Neutrophil (primary cell): ENCODE results near the gene SHANK1.

Experiments used
- H3K27ac ChIP-seq: fragments of 200-600 bp; sonication (generic); 2 replicates; pipeline ENCODE4 v1.5.1; 2016; ENCODE audit warnings: mild to moderate bottlenecking, moderate library complexity
- H3K27me3 ChIP-seq: fragments of 200-600 bp; sonication (generic); 2 replicates; pipeline ENCODE4 v1.6.0; 2016; ENCODE audit warnings: mild to moderate bottlenecking
- H3K36me3 ChIP-seq: fragments of 200-600 bp; sonication (generic); 2 replicates; pipeline ENCODE4 v1.5.1; 2017
- H3K4me1 ChIP-seq, 2 experiments: fragments of 200-600 bp in 1 of 2; sonication (generic) in 1 of 2; 1 replicate in 1 of 2; 2 replicates in 1 of 2; pipeline versions ENCODE4 v1.5.1 to v1.6.1; 2013 to 2016; ENCODE audit warnings: low read depth in 1 of 2, low read length in 1 of 2, mild to moderate bottlenecking in 1 of 2, moderate library complexity in 1 of 2; ENCODE audit not compliant: control insufficient read depth in 1 of 2, insufficient read depth in 1 of 2
- H3K4me3 ChIP-seq, 2 experiments: fragments of 200-600 bp in 1 of 2; sonication (generic) in 1 of 2; 1 replicate in 1 of 2; 2 replicates in 1 of 2; pipeline ENCODE4 v1.5.1; 2013 to 2016; ENCODE audit warnings: low read depth in 1 of 2, low read length in 1 of 2, mild to moderate bottlenecking in 1 of 2, moderate library complexity in 1 of 2
- H3K9me3 ChIP-seq: fragments of 200-600 bp; sonication (generic); 2 replicates; pipeline ENCODE4 v1.5.1; 2016
- TF ChIP-seq, protein P1 (sequence below): fragments of 200-600 bp; sonication (generic); IDR thresholded peaks from 2 replicates; pipeline ENCODE4 v1.5.1; 2016; ENCODE audit warnings: antibody characterized with exemption

The SHANK1 gene

DNA sequence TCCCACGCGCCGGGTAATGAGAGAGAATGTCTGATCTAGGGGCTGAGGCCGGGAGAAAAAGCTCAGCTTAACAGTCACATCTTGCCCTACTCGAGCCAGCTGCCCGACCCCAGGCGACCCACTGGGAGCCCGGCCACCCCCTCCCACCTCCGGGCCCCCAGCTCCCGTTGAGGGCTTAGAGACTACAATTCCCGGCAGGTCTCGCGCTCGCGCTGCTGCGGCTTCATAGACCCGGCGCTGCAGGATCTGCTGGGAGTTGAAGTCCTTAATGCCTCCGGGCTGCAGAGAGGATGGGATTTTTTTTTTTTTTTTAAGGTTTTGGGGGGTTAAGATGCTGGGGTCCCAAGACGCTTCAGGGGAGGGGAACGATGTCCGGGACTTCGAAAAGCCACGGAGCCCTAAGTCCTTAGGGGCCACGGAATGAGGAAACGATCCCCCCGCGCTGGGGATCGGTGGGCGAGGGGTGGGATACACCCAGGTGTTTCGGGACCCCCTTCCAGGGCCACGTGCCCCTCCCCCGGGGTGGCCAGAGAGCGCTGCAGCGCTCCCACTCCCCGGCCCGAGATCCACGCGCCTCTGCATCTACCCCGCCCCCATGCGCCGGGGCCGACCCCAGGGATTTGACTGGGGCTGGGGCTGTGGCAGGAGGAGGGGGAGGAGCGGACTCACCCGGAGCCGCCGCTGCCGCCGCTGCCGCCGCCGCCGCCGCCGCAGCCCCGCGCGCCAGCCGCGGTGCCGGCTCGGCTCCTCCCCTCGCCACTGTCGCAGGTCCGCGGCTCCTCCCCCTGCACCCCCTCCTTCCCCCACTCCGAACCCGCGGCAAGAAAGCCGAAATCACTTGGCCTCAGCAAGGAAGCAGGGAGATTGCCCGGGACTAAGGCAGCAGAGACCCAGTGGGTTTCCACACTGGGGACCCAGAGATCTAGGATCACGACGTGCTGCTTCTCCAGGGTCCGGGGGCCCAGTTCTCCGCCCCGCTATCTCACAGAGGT, 80.2 kb downstream of the SHANK1 start, which contains the start of gene SYT3:
Gene SYT3, minus strand, starts transcription at position 761 of the 992 bp plus-strand sequence. CDS start 2,470 bp downstream, outside the sequence.
- H3K4me1 ChIP-seq, result no peaks in the 10 kb centered on the region
- no peak within 1 kb of the TSS for H3K4me3 ChIP-seq
- H3K27me3 ChIP-seq, result peaks cover 91% of the 10 kb centered on the region
- TF ChIP-seq, protein P1, sequence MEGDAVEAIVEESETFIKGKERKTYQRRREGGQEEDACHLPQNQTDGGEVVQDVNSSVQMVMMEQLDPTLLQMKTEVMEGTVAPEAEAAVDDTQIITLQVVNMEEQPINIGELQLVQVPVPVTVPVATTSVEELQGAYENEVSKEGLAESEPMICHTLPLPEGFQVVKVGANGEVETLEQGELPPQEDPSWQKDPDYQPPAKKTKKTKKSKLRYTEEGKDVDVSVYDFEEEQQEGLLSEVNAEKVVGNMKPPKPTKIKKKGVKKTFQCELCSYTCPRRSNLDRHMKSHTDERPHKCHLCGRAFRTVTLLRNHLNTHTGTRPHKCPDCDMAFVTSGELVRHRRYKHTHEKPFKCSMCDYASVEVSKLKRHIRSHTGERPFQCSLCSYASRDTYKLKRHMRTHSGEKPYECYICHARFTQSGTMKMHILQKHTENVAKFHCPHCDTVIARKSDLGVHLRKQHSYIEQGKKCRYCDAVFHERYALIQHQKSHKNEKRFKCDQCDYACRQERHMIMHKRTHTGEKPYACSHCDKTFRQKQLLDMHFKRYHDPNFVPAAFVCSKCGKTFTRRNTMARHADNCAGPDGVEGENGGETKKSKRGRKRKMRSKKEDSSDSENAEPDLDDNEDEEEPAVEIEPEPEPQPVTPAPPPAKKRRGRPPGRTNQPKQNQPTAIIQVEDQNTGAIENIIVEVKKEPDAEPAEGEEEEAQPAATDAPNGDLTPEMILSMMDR, result no peak
- no peak within 1 kb of the TSS for H3K27ac ChIP-seq
- H3K36me3 ChIP-seq, result no peaks in the 10 kb centered on the region
- H3K9me3 ChIP-seq, result no peaks in the 10 kb centered on the region

DNA sequence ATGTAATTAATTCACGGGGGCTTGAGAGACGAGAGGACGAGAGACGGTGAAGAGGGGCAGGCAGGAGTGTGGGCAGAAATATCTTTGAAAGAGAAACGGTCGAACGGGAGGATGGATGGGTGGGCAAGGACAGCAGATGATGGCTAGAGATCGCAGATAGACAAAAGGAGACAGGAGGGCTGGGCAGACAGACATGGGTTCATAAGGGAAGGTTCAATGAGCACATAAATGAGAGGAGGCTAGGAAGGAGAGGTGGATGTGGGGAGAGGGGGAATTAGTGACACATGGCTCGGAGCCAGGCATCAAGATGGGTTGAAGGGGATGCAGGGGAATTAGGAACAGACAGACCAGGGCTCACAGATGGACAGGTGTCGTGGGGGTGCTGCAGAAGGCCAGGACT, 81.0 kb downstream of the SHANK1 start:
- Histone ChIP-seq H3K4me3 (no peak overlapping the region), H3K4me1 (no peaks in the 10 kb centered on the region), H3K9me3 (peaks cover 7% of the 10 kb centered on the region), H3K36me3 (no peaks in the 10 kb centered on the region), H3K27ac (no peak overlapping the region), H3K27me3 (peaks cover 83% of the 10 kb centered on the region)
- TF ChIP-seq, protein P1, result no peak

DNA sequence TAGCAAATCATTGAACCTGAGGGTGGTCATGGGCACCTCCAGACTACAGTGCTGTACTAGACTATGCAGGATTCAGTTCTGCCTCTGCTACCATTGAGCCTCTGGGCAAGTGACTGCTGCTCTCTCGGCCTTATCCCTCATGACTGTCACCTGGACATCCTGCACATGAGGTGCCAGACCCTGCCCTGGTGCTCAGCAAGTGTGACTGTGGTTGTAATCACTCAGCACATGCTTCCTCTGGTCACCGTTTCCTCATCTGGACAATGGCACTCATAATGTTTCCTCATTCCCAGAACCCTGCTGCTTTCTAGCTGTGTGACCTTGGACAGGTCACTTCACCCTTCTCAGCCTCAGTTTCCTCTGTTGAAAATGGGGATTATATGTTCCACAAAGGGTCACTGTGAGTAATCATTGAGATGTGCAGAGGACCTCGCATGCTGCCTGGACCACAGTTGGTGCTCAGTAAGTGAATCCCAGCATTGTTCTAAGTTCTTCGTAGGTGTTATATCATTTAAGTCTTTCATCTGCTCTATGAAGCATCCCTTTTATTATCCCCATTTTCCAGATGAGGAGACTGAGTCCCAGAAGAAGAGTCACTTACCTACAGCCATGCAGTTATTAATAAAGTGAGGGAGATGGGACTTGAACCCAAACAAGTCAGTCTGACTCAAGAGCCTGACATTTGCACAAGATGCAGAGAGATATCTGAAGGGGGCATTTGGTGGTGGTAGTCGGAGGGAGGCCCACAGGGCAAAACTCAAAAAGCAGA, 83.1 kb downstream of the SHANK1 start:
- no peaks in the 10 kb centered on the region for H3K4me1 ChIP-seq
- peaks cover 8% of the 10 kb centered on the region for H3K9me3 ChIP-seq
- TF ChIP-seq, protein P1, result no peak
- no peaks in the 10 kb centered on the region for H3K36me3 ChIP-seq
- H3K4me3 ChIP-seq, result no peak overlapping the region
- no peak overlapping the region for H3K27ac ChIP-seq
- peaks cover 62% of the 10 kb centered on the region for H3K27me3 ChIP-seq

DNA sequence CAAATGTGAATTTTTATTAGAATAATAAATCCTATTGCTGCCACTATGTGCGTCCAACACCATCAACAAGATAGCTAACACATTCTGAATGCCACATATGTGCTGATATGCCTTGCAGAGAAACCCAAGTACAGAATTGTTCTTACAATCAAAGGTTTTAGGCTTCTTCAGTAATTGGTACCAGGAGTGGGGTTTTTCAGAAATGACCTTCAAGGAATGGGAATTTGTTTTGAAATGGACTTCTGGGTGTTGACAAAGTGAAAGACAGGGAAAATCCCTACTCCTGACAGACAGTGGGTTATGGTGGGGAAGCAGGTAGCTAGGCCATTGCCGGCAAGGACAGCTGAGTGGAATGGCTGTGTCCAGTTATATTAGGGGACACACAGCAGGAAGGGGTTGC, 85.6 kb downstream of the SHANK1 start:
- TF ChIP-seq, protein P1, result no peak
- Histone ChIP-seq H3K27ac (no peak overlapping the region), H3K27me3 (peaks cover 37% of the 10 kb centered on the region), H3K4me3 (no peak overlapping the region), H3K36me3 (no peaks in the 10 kb centered on the region), H3K9me3 (peaks cover 8% of the 10 kb centered on the region), H3K4me1 (no peaks in the 10 kb centered on the region)

DNA sequence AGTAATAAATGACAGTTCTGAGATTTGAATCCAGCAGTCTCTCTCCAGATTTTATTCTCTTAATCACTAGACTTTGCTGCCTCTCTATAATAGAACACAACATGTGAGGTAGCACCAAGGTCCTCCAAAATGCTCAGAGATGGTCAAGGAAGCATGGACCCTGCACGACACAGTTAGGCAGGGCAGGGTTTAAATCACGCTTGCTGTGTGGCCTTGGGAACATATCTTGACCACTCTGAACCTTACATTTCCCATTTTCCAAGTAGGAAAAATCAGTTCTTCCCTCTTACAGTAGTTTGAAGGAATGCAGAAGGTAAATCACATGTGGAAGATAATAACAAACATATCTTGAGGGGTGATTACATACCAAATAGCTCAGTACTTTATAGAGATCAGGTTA, 86.2 kb downstream of the SHANK1 start:
- no peak overlapping the region for H3K27ac ChIP-seq
- peaks cover 30% of the 10 kb centered on the region for H3K27me3 ChIP-seq
- TF ChIP-seq, protein P1, result no peak
- no peaks in the 10 kb centered on the region for H3K4me1 ChIP-seq
- H3K4me3 ChIP-seq, result no peak overlapping the region
- H3K9me3 ChIP-seq, result peaks cover 8% of the 10 kb centered on the region
- H3K36me3 ChIP-seq, result no peaks in the 10 kb centered on the region
